ENCODE measurements around the gene ASTN2.

GRCh38 chr9:116394070-116394469 lies 1020.8 kb downstream of the ASTN2 start:
- TF ChIP-seq CTCF (IDR thresholded peaks at IDR 0.05) (no peak), POLR2A (IDR thresholded peaks at IDR 0.05) (no peak)

Data from thyroid gland (tissue), 4 donors.